ENCODE measurements around the gene ESRP2.

The ESRP2 gene

DNA sequence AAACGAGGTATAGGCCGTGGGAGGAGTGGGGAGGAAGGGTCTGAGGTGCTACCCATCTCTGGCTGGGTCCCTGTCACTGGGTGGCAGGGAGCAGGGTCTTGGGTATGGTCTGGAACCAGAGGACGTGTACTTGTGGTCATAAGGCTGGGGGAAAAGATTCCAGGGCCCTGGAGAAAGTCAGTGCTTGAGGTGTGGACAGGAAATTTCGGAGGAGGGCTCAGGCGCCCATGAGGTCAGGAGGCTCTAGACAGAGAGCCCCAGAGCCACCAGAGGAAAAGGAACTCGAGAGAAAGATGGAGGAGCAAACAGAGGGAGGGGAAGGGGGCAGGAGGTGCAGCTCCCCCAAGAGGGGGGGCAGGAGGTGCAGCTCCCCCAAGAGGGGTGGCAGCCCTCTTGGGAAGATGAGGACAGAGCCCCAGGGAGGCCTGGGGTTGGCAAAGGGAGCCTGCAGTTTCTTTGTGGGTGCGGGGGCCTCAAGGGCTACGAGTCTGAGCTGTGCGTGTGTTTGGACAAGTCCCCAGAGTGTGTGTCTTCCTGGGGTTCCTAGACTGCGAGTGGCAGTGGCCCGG is 27.7 kb upstream of the ESRP2 start:
- DNase-seq = no peak

DNA sequence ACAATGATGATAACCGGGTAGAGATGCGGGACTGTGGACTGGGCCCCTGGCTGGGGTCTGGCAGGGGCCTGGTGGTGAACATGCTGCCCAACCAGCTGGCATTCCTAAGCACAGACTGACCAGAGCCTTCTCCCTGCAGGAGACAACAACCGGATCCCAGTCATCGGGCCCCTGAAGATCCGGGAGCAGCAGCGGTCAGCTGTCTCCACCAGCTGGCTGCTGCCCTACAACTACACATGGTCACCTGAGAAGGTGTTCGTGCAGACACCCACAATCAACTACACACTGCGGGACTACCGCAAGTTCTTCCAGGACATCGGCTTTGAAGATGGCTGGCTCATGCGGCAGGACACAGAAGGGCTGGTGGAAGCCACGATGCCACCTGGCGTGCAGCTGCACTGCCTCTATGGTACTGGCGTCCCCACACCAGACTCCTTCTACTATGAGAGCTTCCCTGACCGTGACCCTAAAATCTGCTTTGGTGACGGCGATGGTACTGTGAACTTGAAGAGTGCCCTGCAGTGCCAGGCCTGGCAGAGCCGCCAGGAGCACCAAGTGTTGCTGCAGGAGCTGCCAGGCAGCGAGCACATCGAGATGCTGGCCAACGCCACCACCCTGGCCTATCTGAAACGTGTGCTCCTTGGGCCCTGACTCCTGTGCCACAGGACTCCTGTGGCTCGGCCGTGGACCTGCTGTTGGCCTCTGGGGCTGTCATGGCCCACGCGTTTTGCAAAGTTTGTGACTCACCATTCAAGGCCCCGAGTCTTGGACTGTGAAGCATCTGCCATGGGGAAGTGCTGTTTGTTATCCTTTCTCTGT is 23.3 kb upstream of the ESRP2 start:
- DNase-seq = no peak

DNA sequence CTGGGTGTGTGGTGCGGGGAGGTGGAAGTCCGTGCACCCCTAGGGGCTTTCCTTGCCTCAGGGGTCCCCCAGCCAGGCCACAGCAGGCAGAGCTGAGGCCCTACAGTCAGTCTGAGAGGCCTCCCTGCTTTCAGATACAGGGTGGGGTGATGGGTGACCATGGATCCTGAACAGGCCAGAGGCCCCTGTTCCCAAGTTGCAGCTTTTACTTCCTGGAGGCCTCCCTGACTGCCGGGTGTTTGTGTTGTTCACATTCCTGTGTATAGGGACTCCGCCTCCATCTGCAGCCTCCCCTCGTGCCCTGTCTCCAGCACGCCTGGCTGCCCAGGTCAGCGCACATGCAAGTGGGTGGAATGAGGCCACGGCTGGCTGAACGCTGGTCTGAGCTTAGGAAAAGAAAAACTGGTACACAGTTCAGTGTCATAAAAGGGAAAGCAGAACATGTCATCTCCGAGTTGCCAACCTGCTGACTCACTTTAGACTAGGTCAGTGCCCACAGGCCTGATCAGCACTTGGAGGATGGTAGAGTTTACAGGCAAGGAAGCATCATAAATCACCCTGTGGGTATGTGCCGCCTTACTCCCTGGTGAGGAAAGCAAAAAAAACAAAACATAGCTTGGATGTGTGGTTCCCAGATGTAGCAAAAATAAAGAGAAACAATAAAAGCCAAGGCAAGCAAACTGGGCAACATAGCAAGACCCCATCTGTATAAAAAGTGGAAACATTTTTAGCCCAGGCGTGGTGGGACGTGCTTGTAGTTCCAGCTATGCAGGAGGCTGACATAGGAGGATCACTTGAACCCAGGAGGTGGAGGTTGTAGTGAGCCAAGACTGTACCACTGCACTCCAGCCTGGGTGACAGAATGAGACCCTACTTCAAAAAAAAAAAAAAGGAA is 22.2 kb upstream of the ESRP2 start:
- peak; percentile 83 for DNase-seq

DNA sequence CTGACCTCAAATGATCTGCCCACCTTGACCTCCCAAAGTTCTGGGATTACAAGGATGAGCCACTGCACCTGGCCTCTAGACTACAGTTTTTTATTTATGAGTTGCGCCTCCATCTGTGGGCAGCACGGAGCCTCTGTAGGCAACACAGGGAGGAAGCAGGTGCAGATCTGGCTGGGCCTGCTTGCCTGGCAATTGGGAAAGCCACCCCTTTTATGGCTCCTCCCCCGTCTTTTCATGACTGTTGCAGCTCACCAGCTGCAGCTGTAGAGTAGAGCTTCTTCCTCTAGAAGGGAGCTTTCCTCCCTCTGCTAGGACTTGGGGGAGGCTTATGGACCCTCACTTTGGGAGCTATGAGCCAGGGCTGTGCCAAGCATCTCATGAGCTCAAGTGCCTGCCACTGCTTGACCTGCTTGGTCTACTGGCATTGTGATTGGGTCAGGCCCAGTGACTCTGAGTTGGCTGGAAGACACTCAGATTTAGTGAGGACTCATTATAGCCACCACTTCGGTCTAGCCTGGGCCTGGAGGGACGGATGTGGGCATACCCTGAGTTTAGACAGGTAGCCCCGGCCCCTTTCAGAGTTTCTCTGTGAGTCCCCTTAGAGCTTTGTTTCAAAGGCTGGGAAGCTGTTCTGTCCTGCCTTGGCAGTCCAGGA is 21.5 kb upstream of the ESRP2 start:
- peak; percentile 38 for DNase-seq

DNA sequence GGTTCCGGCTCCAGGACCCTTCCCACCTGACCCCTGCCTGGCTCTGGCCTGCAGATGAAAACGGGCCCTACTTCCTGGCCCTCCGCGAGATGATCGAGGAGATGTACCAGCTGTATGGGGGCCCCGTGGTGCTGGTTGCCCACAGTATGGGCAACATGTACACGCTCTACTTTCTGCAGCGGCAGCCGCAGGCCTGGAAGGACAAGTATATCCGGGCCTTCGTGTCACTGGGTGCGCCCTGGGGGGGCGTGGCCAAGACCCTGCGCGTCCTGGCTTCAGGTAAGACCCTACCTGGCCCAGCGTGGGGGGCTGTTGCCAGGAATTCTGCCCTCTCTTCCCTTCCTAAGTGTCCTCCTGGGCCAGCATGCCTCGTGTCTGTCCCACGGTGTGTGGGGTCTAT is 19.8 kb upstream of the ESRP2 start:
- DNase-seq = no peak

DNA sequence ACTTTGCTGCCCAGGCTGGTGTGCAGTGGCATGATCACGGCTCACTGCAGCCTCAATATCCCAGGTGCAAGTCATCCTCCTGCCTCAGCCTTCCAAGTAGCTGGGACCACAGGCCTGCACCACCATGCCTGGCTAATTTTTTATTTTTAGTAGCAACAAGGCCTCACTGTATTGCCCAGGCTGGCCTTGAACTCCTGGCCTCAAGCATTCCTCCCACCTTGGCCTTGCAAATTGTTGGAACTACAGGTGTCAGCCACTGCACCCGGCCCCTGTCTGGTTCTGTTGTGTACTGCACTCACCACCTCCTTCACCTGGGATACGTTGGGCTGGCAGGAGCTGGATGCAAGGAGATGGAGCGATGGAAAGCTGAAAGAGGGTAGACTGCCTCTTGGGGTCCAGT is 17.8 kb upstream of the ESRP2 start:
- DNase-seq = no peak

DNA sequence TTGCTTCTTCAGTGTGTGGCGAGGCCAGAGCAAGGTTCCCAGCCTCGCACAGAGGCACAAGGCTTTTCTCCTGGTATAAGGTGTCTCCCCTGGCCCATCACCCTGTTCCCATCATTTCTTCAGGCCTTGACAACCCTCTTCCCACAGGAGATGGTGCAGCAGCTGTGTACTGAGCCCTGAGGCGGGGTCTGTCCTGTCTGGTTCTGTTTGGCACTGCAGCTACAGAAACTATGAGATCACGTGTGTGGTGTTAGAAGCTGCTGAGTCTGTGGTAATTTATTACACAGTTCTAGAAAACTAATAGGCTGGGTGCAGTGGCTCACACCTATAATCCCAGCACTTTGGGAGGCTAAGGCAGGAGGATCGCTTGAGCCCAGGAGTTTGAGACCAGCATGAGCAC is 16.5 kb upstream of the ESRP2 start:
- no peak for DNase-seq

DNA sequence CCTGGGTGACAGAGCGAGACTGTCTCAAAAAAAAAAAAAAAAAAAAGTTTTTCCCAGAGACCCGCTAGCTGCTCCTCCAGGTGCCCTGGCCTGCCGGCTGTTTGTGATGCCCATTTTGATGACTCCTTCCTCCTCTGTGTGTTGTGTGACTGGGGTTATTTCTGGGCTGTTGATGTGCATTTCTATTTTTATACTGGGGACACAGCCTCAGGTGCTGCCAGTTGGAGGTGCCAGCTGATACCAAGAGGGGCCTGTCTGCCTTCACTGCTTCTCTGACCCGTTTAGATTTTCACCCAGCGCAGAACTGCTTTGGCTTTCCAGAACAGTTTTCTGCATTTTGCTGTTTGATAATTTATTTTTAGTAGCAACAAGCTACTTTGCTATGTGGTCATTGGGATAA is 15.9 kb upstream of the ESRP2 start:
- DNase-seq = no peak

DNA sequence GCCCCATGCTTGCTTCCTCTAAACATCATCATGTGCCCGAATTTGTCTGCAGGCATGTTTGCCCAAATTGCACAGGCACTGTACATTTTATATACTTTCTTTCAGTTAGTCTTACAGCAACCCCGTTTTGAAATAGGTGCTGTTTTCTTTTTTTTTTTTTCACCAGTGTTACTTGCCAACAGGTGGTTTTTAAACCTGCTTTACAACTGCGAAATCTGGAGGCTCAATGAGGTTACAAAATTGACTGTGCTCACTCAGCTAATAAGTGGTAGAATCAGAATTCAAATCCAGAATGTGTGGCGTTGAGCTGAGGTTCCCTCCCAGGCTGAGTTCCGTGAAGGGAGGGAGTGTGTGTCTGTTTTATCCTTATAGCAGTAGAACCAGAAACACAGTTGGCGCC is 15.0 kb upstream of the ESRP2 start:
- no peak for DNase-seq

DNA sequence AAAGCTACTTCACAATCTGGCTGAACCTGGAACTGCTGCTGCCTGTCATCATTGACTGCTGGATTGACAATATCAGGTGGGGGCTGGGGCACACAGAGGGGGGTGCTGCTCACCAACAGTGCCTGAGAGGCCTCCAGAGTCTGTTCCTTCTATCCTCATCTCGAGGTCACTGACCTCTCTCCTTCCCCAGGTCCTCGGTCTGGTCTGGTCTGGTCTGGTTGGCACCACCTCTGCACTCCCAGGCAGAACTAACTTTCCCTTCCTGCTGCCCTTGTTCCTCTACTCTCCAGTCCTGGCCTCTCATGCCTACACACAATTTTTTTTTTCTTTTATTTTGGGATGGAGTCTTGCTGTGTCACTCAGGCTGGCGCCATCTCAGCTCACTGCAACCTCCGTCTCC is 13.4 kb upstream of the ESRP2 start:
- no peak for DNase-seq

DNA sequence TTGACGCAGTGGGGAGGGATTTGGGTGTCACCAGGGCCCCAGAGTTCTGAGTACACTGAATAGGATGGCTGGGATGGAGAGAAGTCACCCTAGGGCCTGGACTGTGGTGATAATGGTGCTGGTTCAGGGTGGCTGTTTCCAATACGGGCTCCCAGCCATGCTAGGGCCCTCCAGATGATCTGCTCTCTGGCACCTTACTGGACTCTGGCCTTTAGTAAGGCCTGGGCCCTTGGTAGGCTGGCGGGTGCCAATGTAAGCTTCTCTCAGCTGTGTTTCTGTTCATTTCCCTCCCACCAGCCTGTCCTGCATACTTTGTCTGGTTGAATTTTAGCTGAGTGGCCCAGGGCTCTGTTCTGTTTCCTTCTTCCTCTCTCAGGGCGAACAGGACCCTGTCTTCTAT is 12.0 kb upstream of the ESRP2 start:
- DNase-seq = no peak

DNA sequence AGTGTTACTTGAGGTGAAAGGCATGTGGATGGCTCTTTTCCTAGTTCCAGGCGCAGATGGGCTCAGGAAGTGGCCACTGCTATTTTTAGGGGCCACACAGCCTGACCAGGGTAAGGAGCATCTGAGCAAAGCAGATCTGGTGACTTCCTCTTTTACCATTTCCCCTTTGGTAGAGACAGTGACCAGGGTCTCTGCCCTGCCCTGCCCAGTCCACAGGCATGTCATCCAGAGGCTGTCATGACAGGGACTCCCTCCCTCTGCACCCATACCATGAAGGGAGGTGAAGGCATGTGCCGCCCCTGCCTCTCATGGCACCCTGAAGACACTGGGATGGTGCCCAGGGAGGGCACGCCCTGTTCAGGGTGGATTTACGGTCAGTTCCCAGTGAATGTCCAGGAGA is 11.5 kb upstream of the ESRP2 start:
- no peak for DNase-seq

DNA sequence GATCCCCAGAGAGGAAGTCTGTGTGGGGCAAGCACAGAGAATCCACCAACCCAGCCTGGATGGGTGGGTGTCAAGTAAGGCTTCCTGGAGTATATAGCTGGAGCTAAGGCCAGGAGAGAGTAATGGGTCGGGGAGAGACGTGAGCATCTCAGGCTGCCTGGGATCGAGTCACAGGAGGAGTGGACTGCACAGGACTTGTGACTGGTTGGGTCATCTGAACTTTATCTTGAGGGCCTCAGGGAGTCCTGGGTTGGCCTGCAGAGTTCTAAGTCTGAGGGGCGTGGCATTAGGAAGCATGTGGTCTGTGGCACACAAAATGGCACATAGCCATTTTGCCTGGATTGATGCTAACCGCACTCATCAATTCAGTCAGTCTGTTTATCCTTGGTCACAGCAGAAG is 10.7 kb upstream of the ESRP2 start:
- DNase-seq = no peak

DNA sequence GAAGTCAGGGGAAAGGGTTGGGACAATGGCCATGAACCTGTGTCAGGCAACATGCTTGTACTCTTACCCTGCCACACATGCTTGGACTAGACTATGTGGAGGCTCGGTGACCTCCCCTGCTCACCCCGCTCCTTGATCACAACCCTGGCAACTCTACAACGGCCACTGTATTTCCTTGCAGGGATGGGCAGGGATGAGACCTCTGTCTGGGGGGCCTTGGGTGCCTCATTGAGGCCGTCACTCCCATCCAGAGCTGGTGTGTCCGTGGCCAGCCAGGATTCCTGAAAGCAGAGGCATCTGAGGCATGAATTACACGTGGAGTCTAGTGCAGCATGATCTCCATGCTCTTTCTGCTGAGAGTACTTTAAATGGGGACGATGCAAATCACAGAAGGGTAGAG is 10.2 kb upstream of the ESRP2 start:
- no peak for DNase-seq

DNA sequence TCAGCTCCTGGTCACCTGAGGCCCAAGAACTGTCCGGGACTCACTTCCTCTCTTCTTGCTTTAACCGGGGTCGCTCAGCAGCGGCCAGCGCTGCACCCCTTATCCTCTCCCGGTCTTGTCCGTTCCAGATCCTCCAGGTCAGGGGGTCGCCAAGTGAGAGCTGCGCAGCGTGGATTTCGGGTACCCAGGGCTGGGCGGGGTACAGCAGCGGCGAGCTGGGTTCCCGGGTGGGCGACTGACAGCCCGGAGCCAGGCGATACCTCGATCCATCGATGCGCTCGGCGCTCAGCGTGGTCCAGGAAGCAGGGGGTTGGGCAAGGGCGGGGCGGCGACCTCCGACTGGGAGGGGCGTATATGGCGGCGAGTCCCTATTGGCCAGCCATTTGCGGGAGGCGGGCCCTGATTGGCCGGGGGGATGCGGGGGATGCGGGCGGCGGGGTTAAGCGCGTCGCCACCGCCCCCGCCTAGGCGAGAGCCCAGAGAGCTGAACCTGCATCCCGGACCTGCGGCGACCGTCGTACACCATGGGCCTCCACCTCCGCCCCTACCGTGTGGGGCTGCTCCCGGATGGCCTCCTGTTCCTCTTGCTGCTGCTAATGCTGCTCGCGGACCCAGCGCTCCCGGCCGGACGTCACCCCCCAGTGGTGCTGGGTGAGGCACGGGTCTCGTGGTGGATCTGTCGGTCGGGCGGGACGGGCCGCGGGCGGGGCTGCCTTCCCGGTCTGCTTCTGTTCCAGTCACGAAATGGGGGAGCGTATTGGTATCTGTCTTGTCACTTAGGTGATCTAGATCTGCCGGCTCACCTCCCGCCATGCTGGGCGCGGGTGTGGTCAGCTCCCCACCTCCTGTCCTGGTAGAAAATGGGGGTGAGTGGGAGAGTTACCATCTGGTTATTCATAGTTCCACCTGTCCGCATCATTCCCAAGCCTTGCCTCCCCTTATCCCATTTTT is 9.3 kb upstream of the ESRP2 start, which contains the start of gene PLA2G15:
TSS of gene PLA2G15 (plus strand) at position 471 of the 951 bp plus-strand sequence. CDS start at position 525, 54 bp downstream.
- peak; percentile 95 for DNase-seq

DNA sequence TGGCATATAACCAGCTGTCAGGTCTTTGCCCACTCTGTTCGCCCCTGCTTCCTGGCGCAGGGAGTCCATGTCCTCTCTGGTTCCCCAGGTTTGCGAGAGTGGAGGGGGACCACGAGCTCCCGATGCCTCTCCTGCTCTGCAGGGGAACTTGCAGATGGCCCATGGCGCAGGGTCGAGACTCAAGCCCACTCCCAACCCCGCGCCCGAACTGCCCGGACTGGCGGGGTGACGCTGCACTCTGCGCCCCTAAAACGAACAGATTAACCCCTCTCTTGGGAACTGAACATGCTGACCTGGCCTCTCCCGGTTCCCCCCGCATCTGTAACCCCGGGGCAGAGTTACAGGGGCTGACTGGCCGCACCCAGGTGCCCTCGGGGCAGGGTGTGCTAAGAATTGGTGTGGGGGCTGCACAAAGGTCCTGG is 8.6 kb upstream of the ESRP2 start:
- no peak for DNase-seq

DNA sequence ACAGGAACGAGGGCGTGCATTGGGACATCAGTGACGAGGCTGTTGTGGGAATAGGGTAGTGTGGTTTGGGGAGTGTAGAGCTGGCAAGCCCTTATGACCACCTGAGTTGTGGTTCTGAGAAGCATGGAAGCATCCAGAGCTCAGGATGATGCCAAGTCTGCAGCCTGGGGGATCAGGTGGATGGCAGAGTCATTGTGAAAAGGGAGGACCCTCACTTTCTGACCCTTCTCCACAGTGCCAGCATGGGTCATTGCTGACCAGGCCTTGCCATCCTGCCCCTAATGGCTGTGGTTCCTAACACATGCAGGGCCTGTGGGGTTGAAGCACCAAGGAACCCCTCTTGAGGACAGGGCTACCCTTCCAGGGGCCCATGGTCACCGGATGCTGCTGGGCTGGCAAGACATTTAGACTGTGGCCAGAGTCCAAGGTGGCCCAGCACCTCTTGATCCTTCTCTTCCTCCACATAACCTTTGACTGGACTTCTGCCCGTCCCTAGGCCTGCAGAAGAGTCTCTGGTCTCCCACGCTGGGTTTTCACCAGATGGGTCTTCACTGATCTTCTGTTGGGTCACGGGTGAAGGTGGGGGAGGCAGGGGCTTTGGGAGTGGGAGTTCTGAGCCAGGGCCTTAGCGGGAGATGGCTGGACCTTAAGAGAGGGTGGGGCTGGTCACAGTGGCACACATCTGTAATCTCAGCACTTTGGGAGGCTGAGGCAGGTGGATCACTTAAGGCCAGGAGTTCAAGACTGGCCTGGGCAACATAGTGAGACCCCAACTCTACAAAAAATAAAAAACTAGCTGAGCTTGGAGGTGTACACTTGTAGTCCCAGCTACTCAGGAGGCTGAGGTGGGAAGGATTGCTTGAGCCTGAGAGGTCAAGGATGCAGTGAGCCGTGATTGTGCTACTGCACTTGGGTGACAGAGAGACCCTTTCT is 7.3 kb upstream of the ESRP2 start:
- no peak for DNase-seq

DNA sequence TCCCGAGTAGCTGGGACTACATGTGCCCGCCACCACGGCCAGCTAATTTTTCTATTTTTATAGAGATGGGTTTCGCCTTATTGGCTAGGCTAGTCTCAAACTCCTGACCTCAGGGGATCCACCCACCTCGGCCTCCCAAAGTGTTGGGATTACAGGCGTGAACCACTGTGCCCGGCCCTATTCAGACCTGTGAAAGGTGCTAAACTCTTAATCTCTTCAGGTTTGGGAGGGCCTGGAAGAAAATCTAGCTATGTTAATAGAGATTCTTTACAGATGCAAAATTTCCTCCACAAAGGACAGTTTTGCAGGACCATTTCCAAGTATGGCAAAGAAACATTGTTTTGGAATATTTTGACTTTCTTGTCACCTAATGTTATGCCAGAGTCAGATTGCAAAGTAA is 6.2 kb upstream of the ESRP2 start:
- no peak for DNase-seq

DNA sequence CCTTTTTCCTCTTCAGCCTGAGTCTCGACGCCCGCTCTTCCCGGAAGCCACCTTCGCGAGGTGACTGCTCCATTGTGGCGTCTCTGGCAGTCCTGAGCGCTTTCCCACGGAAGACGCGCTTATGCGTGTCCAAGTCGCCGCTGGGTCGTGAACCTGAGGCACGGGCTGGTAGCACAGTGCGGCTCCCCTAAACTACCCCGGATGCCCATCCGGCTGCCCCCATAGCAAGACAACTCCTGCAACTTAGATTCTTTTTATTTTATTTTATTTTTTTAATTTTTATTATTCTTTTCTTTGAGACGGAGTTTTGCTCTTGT is 2.1 kb upstream of the ESRP2 start:
- no peak for DNase-seq

DNA sequence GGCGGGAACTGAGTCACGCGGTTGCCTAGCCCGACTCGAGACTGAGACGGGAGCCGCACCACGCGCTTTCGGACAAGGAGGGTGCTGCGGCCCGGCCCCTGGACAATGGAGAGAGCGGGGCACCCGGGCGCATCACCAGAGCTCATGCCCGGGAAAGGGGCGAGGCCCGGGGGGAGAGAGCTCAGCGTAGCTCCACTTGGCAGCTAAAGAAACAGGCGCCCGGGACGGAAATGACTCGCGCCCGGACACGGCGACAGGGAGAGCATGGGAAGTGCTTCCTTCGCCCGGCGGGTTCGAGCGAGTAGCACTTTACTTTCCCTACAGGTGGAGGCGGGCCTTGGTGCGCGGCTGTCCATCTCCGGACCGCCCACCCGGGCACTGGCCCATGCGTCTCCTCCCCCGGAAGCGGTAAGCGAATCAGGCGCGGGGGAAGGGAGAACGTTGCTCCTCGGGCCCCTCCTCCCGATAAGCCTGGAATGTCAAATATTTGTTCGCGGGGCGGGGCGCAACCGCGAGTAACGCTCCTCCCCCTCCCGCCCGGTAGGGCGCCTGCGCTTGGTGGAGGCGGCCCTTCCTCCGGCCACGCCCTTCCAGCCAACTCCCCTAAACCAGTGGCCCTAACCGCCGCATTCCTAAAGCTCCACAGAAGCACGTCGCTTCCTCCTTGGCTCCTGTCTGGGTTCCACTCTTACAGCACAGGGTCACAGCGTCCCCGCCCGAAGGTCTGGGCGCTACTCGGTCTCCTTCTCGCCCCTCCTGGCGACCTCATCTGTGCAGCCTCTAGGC is 1.5 kb upstream of the ESRP2 start:
- peak; percentile 98 for DNase-seq

Measured in retina (tissue), 1 donor.